Measurements from ENCODE around the gene PARD3B.

PARD3B gene

GRCh38 chr2:205605638-205606304 is 1060.5 kb downstream of the PARD3B start:
- TF ChIP-seq GATA1 (IDR thresholded peaks at IDR 0.05; ENCODE audit: low read depth, low read length) (no peak), POLR2A (IDR thresholded peaks at IDR 0.05; ENCODE audit: low read length) (no peak)
- no peak for DNase-seq

- TF ChIP-seq POLR2A (IDR thresholded peaks at IDR 0.05; ENCODE audit: low read length) (no peak), GATA1 (IDR thresholded peaks at IDR 0.05; ENCODE audit: low read depth, low read length) (no peak)
- no peak for DNase-seq
These were observed 1061.9 kb downstream of the PARD3B start for GRCh38 chr2:205607146-205607545.

GRCh38 chr2:205609113-205609512 is 1063.8 kb downstream of the PARD3B start:
- no peak for DNase-seq
- no peak for TF ChIP-seq GATA1 (IDR thresholded peaks at IDR 0.05; ENCODE audit: low read depth, low read length)
- no peak for TF ChIP-seq POLR2A (IDR thresholded peaks at IDR 0.05; ENCODE audit: low read length)

GRCh38 chr2:205610437-205610836 is 1065.2 kb downstream of the PARD3B start:
- no peak for DNase-seq

GRCh38 chr2:205612636-205613035 is 1067.4 kb downstream of the PARD3B start:
- DNase-seq = peak; percentile 6 to 31
- TF ChIP-seq GATA1 (IDR thresholded peaks at IDR 0.05; ENCODE audit: low read depth, low read length) = no peak
- no peak for TF ChIP-seq POLR2A (IDR thresholded peaks at IDR 0.05; ENCODE audit: low read length)

More at GRCh38 chr2:205610437-205610836, 1065.2 kb downstream of the PARD3B start:
- TF ChIP-seq POLR2A (IDR thresholded peaks at IDR 0.05; ENCODE audit: low read length) (no peak), GATA1 (IDR thresholded peaks at IDR 0.05; ENCODE audit: low read depth, low read length) (no peak)

- no peak for DNase-seq
- no peak for TF ChIP-seq GATA1 (IDR thresholded peaks at IDR 0.05; ENCODE audit: low read depth, low read length)
These were observed 1068.8 kb downstream of the PARD3B start for GRCh38 chr2:205613970-205614559.

GRCh38 chr2:205614965-205615364 is 1069.7 kb downstream of the PARD3B start:
- TF ChIP-seq GATA1 (IDR thresholded peaks at IDR 0.05; ENCODE audit: low read depth, low read length) = no peak
- TF ChIP-seq POLR2A (IDR thresholded peaks at IDR 0.05; ENCODE audit: low read length) = no peak
- DNase-seq = no peak

GRCh38 chr2:205617905-205618304 is 1072.6 kb downstream of the PARD3B start:
- no peak for DNase-seq

GRCh38 chr2:205619600-205619999 is 1074.3 kb downstream of the PARD3B start:
- TF ChIP-seq POLR2A (IDR thresholded peaks at IDR 0.05; ENCODE audit: low read length) (no peak), GATA1 (IDR thresholded peaks at IDR 0.05; ENCODE audit: low read depth, low read length) (no peak)
- DNase-seq = no peak

More at GRCh38 chr2:205617905-205618304, 1072.6 kb downstream of the PARD3B start:
- TF ChIP-seq POLR2A (IDR thresholded peaks at IDR 0.05; ENCODE audit: low read length) = no peak
- TF ChIP-seq GATA1 (IDR thresholded peaks at IDR 0.05; ENCODE audit: low read depth, low read length) = no peak

GRCh38 chr2:205627085-205627484 is 1081.8 kb downstream of the PARD3B start:
- TF ChIP-seq POLR2A (IDR thresholded peaks at IDR 0.05; ENCODE audit: low read length) (no peak), GATA1 (IDR thresholded peaks at IDR 0.05; ENCODE audit: low read depth, low read length) (no peak)
- DNase-seq = no peak

GRCh38 chr2:205628422-205628821 is 1083.1 kb downstream of the PARD3B start:
- TF ChIP-seq POLR2A (IDR thresholded peaks at IDR 0.05; ENCODE audit: low read length) (no peak), GATA1 (IDR thresholded peaks at IDR 0.05; ENCODE audit: low read depth, low read length) (no peak)
- DNase-seq = no peak

- TF ChIP-seq POLR2A (IDR thresholded peaks at IDR 0.05; ENCODE audit: low read length) (no peak), GATA1 (IDR thresholded peaks at IDR 0.05; ENCODE audit: low read depth, low read length) (no peak)
- DNase-seq = no peak
These were observed 1084.0 kb downstream of the PARD3B start for GRCh38 chr2:205629091-205629776.

- DNase-seq = no peak
- TF ChIP-seq GATA1 (IDR thresholded peaks at IDR 0.05; ENCODE audit: low read depth, low read length) (no peak), POLR2A (IDR thresholded peaks at IDR 0.05; ENCODE audit: low read length) (no peak)
These were observed 1088.7 kb downstream of the PARD3B start for GRCh38 chr2:205633994-205634393.

- DNase-seq = no peak
- TF ChIP-seq GATA1 (IDR thresholded peaks at IDR 0.05; ENCODE audit: low read depth, low read length) = no peak
These were observed 1091.5 kb downstream of the PARD3B start for GRCh38 chr2:205636549-205637319.

Measured in erythroblast (primary cell).